Liver (tissue), 9 donors: Measurements from ENCODE around the gene PCNX4. TPM values are rescaled to one million over a fixed set of nuclear protein-coding genes. Genes with fewer than 3 reads are reported as not detected.

ENCODE experiments used
- DNase-seq: peaks from one replicate; pipeline ENCODE4 v3.0.0-alpha.2; 2017; ENCODE audit warnings: low spot score
- H3K27ac ChIP-seq, 2 donors: one replicate each; pipeline ENCODE4 v1.7.0; 2013; ENCODE audit warnings: inconsistent platforms in 2 of 2, low read length in 2 of 2, control low read depth in 1 of 2, low read depth in 1 of 2, mild to moderate bottlenecking in 1 of 2
- H3K27me3 ChIP-seq, 4 donors: one replicate each; pipeline versions ENCODE4 v1.6.1 to v1.7.0; 2013; ENCODE audit warnings: low read length in 3 of 4, inconsistent platforms in 1 of 4, mild to moderate bottlenecking in 1 of 4, moderate library complexity in 1 of 4; ENCODE audit not compliant: control insufficient read depth in 4 of 4, insufficient read depth in 4 of 4
- H3K36me3 ChIP-seq, 4 donors: one replicate each; pipeline versions ENCODE4 v1.6.1 to v1.7.0; 2013; ENCODE audit warnings: low read length in 3 of 4, mild to moderate bottlenecking in 3 of 4, low read depth in 1 of 4, moderate library complexity in 1 of 4; ENCODE audit not compliant: control insufficient read depth in 4 of 4, insufficient read depth in 3 of 4
- H3K4me1 ChIP-seq, 4 donors: one replicate each; pipeline versions ENCODE4 v1.6.1 to v1.7.0; 2013; ENCODE audit warnings: low read length in 3 of 4, mild to moderate bottlenecking in 3 of 4, moderate library complexity in 1 of 4; ENCODE audit not compliant: control insufficient read depth in 4 of 4, insufficient read depth in 4 of 4
- H3K4me3 ChIP-seq, 3 donors: one replicate each; pipeline versions ENCODE4 v1.6.1 to v1.7.0; 2013; ENCODE audit warnings: low read length in 3 of 3, control low read depth in 1 of 3, low read depth in 1 of 3, mild to moderate bottlenecking in 1 of 3
- H3K9ac ChIP-seq, 2 donors: one replicate each; pipeline ENCODE4 v1.7.0; 2013; ENCODE audit warnings: low read length in 2 of 2, mild to moderate bottlenecking in 2 of 2, moderate library complexity in 2 of 2, control low read depth in 1 of 2, low read depth in 1 of 2
- H3K9me3 ChIP-seq, 4 donors: one replicate each; pipeline versions ENCODE4 v1.6.1 to v1.7.0; 2013; ENCODE audit warnings: low read length in 3 of 4; ENCODE audit not compliant: control insufficient read depth in 4 of 4
- EGR1 ChIP-seq, 2 donors: IDR thresholded peaks; 2 replicates each; pipeline ENCODE4 v1.6.1; 2016 to 2018; ENCODE audit warnings: antibody characterized with exemption in 2 of 2, low read depth in 2 of 2
- FOXA1 ChIP-seq: IDR thresholded peaks from 2 replicates; pipeline ENCODE4 v1.6.1; 2016; ENCODE audit warnings: antibody characterized with exemption
- FOXA2 ChIP-seq: IDR thresholded peaks from 2 replicates; pipeline ENCODE4 v1.6.1; 2016; ENCODE audit warnings: antibody characterized with exemption
- GABPA ChIP-seq, 2 donors: IDR thresholded peaks in 1 of 2; conservative IDR thresholded peaks in 1 of 2; 2 replicates each; pipeline ENCODE4 v1.6.1; 2016; ENCODE audit warnings: antibody characterized with exemption in 2 of 2, mild to moderate bottlenecking in 1 of 2, moderate library complexity in 1 of 2
- HNF4A ChIP-seq, 2 donors: conservative IDR thresholded peaks; 2 replicates each; pipeline ENCODE4 v1.6.1; 2016; ENCODE audit warnings: antibody characterized with exemption in 2 of 2, mild to moderate bottlenecking in 2 of 2
- HNF4G ChIP-seq: IDR thresholded peaks from 2 replicates; pipeline ENCODE4 v1.6.1; 2016; ENCODE audit warnings: antibody characterized with exemption
- JUND ChIP-seq, 2 donors: IDR thresholded peaks; 2 replicates each; pipeline ENCODE4 v1.6.1; 2016; ENCODE audit warnings: antibody characterized with exemption in 2 of 2
- NR2F2 ChIP-seq: IDR thresholded peaks from 2 replicates; pipeline ENCODE4 v1.6.1; 2016; ENCODE audit warnings: antibody characterized with exemption
- RAD21 ChIP-seq, 2 donors: IDR thresholded peaks; 2 replicates each; pipeline ENCODE4 v1.6.1; 2016; ENCODE audit warnings: antibody characterized with exemption in 2 of 2, mild to moderate bottlenecking in 2 of 2
- RXRA ChIP-seq, 2 donors: IDR thresholded peaks; 2 replicates each; pipeline ENCODE4 v1.6.1; 2017 to 2018; ENCODE audit warnings: antibody characterized with exemption in 2 of 2, mild to moderate bottlenecking in 1 of 2
- SP1 ChIP-seq: IDR thresholded peaks from 2 replicates; pipeline ENCODE4 v1.6.1; 2018; ENCODE audit warnings: antibody characterized with exemption, mild to moderate bottlenecking
- TAF1 ChIP-seq: conservative IDR thresholded peaks from 2 replicates; pipeline ENCODE4 v1.6.1; 2016; ENCODE audit warnings: antibody characterized with exemption, mild to moderate bottlenecking
- YY1 ChIP-seq: IDR thresholded peaks from 2 replicates; pipeline ENCODE4 v1.6.1; 2016; ENCODE audit warnings: antibody characterized with exemption, mild to moderate bottlenecking
- WGBS: extraction: QIAGEN DNeasy Blood & Tissue Kit; methylation state at CpG from one replicate; pipeline ENCODE4 v1.1.7; 2013; 5-methylcytosine and 5-hydroxymethylcytosine counted together
- polyA plus RNA-seq, 2 donors: library from polyadenylated mRNA; stranded (reverse) in 1 of 2; unstranded in 1 of 2; fragments of 200-250 nt in 1 of 2; fragments of >200 nt in 1 of 2; fragmentation: Nextera tagmentation in 1 of 2; extraction: Ambion mirVana in 1 of 2; gene quantifications; one replicate each; pipeline versions ENCODE4 v1.2.1 to v1.2.3, GENCODE V29; 2013 to 2015
- total RNA-seq, 2 donors: library from RNA; depleted of rRNA; stranded (reverse); fragments of >200 nt; gene quantifications; one replicate each; pipeline ENCODE4 v1.2.3, GENCODE V29; 2014
- TF ChIP-seq, protein P1 (sequence below): IDR thresholded peaks from 2 replicates; pipeline ENCODE4 v1.6.1; 2016; ENCODE audit warnings: antibody characterized with exemption
- TF ChIP-seq, protein P2 (sequence below): fragments of 150-350 bp; IDR thresholded peaks from 2 replicates; pipeline ENCODE4 v1.5.1; 2017; ENCODE audit warnings: improper control_type of control experiment, low read depth, low read length; ENCODE audit not compliant: missing input control
- TF ChIP-seq, protein P3 (sequence below): IDR thresholded peaks from 2 replicates; pipeline ENCODE4 v1.6.1; 2016; ENCODE audit warnings: antibody characterized with exemption
- donor health status: healthy.
- donor health status: healthy.
- donor health status: healthy.
- donor health status: healthy.
- donor health status: healthy.

The PCNX4 gene
- total and polyA plus RNA-seq, 4 donors, result 5.4 to 30.6 (median 14.1) TPM

DNA sequence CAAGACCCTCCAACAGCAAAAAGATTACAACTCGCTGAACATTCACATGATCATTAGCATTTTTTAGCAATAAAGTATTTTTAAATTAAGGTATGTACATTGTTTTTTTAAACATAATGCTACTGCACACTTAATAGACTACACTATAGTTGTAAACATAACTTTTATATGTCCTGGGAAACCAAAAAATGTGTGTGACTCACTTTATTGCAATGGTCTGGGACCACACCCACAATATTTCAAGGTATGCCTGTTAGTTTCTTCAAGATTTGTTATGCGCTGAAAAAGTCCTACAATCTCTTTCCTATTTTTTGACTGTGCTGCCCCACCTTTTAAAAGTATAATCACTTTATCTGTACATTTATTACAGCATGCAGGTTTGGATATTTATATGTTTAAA, 30.4 kb upstream of the PCNX4 start:
- Histone ChIP-seq H3K27ac (no peak overlapping the region), H3K4me1 (no peaks in the 10 kb centered on the region), H3K9me3 (no peaks in the 10 kb centered on the region), H3K9ac (no peak overlapping the region), H3K36me3 (no peaks in the 10 kb centered on the region), H3K4me3 (no peak overlapping the region), H3K27me3 (no peaks in the 10 kb centered on the region)
- no peak for DNase-seq
- WGBS, result 89% methylated on average over 2 of the region's 2 CpGs
- TF ChIP-seq EGR1 (IDR thresholded peaks at IDR 0.05; ENCODE audit: low read depth in 2 of 2) (no peak), FOXA1 (no peak), TAF1 (no peak), YY1 (no peak), HNF4A (conservative IDR thresholded peaks at IDR 0.05) (no peak), GABPA (IDR thresholded peaks at IDR 0.05 in 1 of 2, conservative IDR thresholded peaks at IDR 0.05 in 1 of 2) (no peak), SP1 (no peak), HNF4G (no peak), RXRA (IDR thresholded peaks at IDR 0.05) (no peak), JUND (IDR thresholded peaks at IDR 0.05) (no peak), FOXA2 (no peak), RAD21 (IDR thresholded peaks at IDR 0.05) (no peak)
- TF ChIP-seq, protein P1, sequence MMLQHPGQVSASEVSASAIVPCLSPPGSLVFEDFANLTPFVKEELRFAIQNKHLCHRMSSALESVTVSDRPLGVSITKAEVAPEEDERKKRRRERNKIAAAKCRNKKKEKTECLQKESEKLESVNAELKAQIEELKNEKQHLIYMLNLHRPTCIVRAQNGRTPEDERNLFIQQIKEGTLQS, result no peak
- TF ChIP-seq, protein P2, sequence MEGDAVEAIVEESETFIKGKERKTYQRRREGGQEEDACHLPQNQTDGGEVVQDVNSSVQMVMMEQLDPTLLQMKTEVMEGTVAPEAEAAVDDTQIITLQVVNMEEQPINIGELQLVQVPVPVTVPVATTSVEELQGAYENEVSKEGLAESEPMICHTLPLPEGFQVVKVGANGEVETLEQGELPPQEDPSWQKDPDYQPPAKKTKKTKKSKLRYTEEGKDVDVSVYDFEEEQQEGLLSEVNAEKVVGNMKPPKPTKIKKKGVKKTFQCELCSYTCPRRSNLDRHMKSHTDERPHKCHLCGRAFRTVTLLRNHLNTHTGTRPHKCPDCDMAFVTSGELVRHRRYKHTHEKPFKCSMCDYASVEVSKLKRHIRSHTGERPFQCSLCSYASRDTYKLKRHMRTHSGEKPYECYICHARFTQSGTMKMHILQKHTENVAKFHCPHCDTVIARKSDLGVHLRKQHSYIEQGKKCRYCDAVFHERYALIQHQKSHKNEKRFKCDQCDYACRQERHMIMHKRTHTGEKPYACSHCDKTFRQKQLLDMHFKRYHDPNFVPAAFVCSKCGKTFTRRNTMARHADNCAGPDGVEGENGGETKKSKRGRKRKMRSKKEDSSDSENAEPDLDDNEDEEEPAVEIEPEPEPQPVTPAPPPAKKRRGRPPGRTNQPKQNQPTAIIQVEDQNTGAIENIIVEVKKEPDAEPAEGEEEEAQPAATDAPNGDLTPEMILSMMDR, result no peak
- TF ChIP-seq, protein P3, sequence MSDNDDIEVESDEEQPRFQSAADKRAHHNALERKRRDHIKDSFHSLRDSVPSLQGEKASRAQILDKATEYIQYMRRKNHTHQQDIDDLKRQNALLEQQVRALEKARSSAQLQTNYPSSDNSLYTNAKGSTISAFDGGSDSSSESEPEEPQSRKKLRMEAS, result no peak

DNA sequence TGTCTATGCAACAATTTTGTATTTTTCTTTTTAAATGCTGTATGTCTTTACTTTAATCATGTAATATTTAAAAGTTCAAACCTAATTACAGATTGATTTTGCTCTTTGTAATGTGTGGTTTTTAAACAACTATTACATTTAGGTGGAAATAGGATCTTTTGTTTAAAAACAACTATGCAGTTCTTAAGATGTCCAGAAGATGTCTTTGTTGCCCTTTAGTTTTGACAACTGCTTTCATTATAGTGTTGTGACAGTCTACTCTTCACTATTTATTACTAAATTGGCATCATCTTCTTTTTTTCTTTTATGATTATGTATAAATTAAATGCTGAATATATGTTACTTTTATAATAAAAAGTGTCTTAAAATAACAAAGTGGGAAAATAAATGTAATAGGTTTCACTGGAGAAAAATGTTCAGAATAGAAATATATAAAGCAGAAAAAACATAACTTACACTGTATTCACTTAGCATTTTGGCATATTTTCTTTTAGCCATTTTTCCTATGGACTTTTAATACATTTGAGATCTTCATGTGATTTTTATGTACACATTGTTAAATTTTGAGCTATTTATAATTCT, 27.1 kb upstream of the PCNX4 start:
- no peak overlapping the region for H3K4me3 ChIP-seq
- TF ChIP-seq, protein P2, result peak; percentile 44
- TF ChIP-seq RAD21 (IDR thresholded peaks at IDR 0.05), result peak; percentile 80 to 84
- TF ChIP-seq NR2F2, result no peak

More for the DNA sequence above, 27.1 kb upstream of the PCNX4 start:
- Histone ChIP-seq H3K36me3 (no peaks in the 10 kb centered on the region), H3K9me3 (no peaks in the 10 kb centered on the region), H3K27me3 (no peaks in the 10 kb centered on the region), H3K9ac (no peak overlapping the region), H3K4me1 (no peaks in the 10 kb centered on the region), H3K27ac (no peak overlapping the region)
- no peak for DNase-seq
